ENCODE measurements around the gene TNNT3. TPM values are rescaled to one million over a fixed set of nuclear protein-coding genes. Genes with fewer than 3 reads are reported as not detected.
A peak's percentile ranks its signal among the peaks of the same experiment; 100 is the strongest.

The TNNT3 gene
- total RNA-seq, 3 donors from 2014 or later = 0.72 to 2.7 TPM; not detected in 1

GRCh38 chr11:1927848-1928469 is 8.5 kb downstream of the TNNT3 start:
- Histone ChIP-seq H3K4me3 (no peak overlapping the region), H3K9me3 (no peaks in the 10 kb centered on the region), H3K4me1 (ENCODE audit: low read depth) (no peaks in the 10 kb centered on the region), H3K36me3 (ENCODE audit: low read depth) (no peaks in the 10 kb centered on the region)
- no peak for TF ChIP-seq CTCF (IDR thresholded peaks at IDR 0.05)
- intact Hi-C loops (cut with DNase I, micrococcal nuclease) = no loop called here
- ATAC-seq (no peak), DNase-seq (no peak)

- intact Hi-C loops (cut with DNase I, micrococcal nuclease) = no loop called here
- DNase-seq (no peak), ATAC-seq (no peak)
- TF ChIP-seq CTCF (IDR thresholded peaks at IDR 0.05) = no peak
- H3K9me3 ChIP-seq = no peaks in the 10 kb centered on the region
- no peak overlapping the region for H3K4me3 ChIP-seq
- H3K36me3 ChIP-seq (ENCODE audit: low read depth) = no peaks in the 10 kb centered on the region
- no peaks in the 10 kb centered on the region for H3K4me1 ChIP-seq (ENCODE audit: low read depth)
Observed at GRCh38 chr11:1928470-1928890, 9.0 kb downstream of the TNNT3 start.

DNA sequence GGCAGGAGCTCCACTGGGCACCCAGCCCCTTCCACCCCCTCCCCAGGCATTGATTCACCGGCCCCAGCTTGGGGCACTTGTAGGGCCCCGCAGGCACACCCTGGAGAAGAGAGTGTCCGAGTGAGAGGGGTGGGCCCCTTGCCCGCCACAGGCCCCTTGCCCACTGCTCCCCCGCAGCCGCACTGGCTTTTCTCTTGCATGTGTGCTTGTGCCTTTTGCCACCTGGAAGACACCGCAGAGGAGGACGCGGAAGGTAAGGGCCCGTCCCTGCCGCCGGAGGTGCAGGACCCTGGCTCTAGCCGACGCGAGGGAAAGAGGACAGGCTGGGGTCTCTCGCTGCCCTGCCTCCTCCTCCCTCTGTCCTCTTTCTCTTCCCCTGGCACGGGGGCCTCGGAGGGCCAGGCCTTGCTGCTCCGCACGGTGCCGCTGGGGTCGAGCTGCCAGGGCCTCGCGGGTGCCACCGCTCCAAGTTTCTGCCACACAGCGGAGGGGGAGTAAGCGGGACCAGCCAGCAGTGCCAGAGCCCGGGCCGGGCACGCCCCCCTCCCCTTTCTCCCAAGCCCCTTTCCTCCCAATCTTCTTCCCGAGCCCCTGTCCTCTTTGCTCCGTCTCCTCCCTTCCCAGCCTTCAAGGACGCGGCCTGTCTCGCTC is 9.5 kb downstream of the TNNT3 start:
- no peaks in the 10 kb centered on the region for H3K4me1 ChIP-seq (ENCODE audit: low read depth)
- H3K9me3 ChIP-seq = no peaks in the 10 kb centered on the region
- TF ChIP-seq CTCF (IDR thresholded peaks at IDR 0.05) = no peak
- no peaks in the 10 kb centered on the region for H3K36me3 ChIP-seq (ENCODE audit: low read depth)
- ATAC-seq = no peak
- no peak for DNase-seq
- H3K4me3 ChIP-seq = no peak overlapping the region
- intact Hi-C loops (cut with DNase I, micrococcal nuclease) = no loop called here

GRCh38 chr11:1929621-1930461 is 10.3 kb downstream of the TNNT3 start:
- TF ChIP-seq CTCF (IDR thresholded peaks at IDR 0.05) = no peak
- intact Hi-C loops (cut with DNase I, micrococcal nuclease) = no loop called here
- peak in 1 of 3 donors; percentile 17 for DNase-seq

GRCh38 chr11:1930462-1930830 is 10.9 kb downstream of the TNNT3 start:
- no peak for TF ChIP-seq CTCF (IDR thresholded peaks at IDR 0.05)
- Histone ChIP-seq H3K9me3 (no peaks in the 10 kb centered on the region), H3K36me3 (ENCODE audit: low read depth) (no peaks in the 10 kb centered on the region), H3K4me1 (ENCODE audit: low read depth) (no peaks in the 10 kb centered on the region), H3K4me3 (no peak overlapping the region)
- intact Hi-C loops (cut with DNase I, micrococcal nuclease) = no loop called here
- DNase-seq (no peak), ATAC-seq (no peak)

More at GRCh38 chr11:1929621-1930461, 10.3 kb downstream of the TNNT3 start:
- no peaks in the 10 kb centered on the region for H3K36me3 ChIP-seq (ENCODE audit: low read depth)
- H3K4me3 ChIP-seq = no peak overlapping the region
- no peaks in the 10 kb centered on the region for H3K9me3 ChIP-seq
- no peak for ATAC-seq
- H3K4me1 ChIP-seq (ENCODE audit: low read depth) = no peaks in the 10 kb centered on the region
